GM20000 (cell line): ENCODE data around the gene CD38.

ENCODE experiments used
- DNase-seq: peaks from one replicate; pipeline ENCODE4 v3.0.0; 2012; ENCODE audit warnings: low spot score
- CTCF ChIP-seq: IDR thresholded peaks from 2 replicates; pipeline ENCODE4 v1.5.1; 2012; ENCODE audit warnings: mild to moderate bottlenecking, control low read depth; ENCODE audit errors: extremely low read depth, missing control alignments

Gene CD38

DNA sequence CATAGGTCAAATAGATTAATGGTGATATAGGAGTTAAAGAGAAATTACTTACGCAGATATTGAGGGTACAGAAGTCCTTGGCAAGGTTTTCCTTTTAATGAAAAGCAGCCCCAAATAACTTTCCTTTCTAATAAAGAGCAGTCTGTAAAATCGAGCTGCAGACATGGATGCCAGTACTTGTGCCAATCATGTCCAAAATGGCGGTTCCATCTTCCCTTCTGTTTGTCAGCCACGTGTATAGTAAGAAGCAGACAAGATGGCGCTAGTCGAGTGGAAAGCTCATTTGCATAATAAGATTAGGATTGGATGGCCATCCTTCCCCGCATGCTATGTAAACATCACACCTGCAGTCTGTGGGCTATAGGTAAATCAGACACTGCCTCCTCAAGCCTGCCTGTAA is 92.0 kb downstream of the CD38 start:
- DNase-seq, result no peak
- TF ChIP-seq CTCF, result no peak

GRCh38 chr4:15870921-15871664 is 93.0 kb downstream of the CD38 start:
- DNase-seq, result no peak
- no peak for TF ChIP-seq CTCF

DNA sequence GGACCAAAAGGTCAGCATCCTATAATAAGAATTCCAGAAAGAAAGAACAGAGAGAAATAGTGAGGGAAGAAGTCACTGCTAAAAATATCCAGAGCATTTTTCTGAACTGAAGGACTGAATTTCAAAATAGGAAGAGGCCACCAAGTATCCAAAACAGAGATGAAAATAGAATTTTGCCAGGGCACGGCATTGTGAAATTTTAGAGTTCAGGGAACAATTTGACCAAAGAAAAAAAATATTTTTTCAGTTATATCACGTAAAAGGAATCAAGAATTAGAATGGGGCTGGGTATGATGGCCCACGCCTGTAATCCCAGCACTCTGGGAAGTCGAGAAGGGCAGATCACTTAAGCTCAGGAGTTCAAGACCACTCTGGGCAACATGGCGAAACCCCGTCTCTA is 95.0 kb downstream of the CD38 start:
- TF ChIP-seq CTCF, result no peak
- no peak for DNase-seq

DNA sequence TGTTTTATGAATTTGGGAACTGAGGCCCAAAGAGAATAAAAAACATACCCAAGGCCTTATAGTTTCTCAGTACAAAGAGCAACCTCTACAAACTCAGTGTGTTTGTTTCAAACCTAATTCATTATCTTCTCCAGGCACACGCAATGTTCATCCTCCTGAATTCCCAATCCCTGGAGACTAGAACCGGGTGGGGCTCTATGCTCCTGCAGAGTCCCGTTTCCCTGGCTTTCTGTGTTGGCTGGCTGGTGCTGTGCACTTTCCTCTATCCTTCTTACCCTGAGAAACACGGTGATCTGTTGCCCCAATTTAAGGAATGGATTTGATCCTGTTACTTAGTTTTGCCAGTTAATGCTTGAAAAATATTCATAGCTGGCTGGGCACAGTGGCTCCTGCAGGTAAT is 96.5 kb downstream of the CD38 start:
- no peak for DNase-seq

GRCh38 chr4:15875663-15876460 is 97.7 kb downstream of the CD38 start:
- DNase-seq, result no peak
- no peak for TF ChIP-seq CTCF

More for the DNA sequence above, 96.5 kb downstream of the CD38 start:
- no peak for TF ChIP-seq CTCF

DNA sequence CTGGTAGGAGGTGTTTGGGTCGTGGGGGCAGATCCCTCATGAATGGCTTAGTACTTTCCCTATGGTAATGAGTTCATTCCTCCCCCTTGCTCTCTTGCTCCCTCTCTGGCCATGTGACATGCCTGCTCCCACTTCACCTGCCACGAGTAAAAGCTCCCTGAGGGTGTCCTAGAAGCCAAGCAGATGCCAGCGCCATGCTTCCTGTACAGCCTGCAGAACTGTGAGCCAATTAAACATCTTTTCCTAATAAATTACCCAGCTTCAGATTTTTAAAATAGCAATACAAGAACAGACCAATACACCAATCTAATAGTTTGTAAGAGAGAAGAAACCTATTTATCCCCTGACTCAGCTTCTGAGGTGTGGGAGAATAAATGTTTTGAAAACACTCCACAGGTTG is 99.9 kb downstream of the CD38 start:
- DNase-seq, result no peak
- TF ChIP-seq CTCF, result no peak

GRCh38 chr4:15881820-15882219 is 103.7 kb downstream of the CD38 start:
- no peak for TF ChIP-seq CTCF
- no peak for DNase-seq
